Caco-2 (cell line): ENCODE data around the gene RAPGEF5. TPM values are rescaled to one million over a fixed set of nuclear protein-coding genes. Genes with fewer than 3 reads are reported as not detected.

ENCODE experiments used
- BruUV-seq: library from RNA; stranded (reverse); fragments of 400-500 nt; replicated peaks from 2 replicates; lab custom pipeline; 2021; lab: Mats Ljungman, UMichigan
- CTCF ChIA-PET: fragments of 300-600 bp; sonication (Branson Sonifier 250); formaldehyde crosslinking; loops from one replicate; lab custom pipeline; 2022; ENCODE audit warnings: antibody characterized with exemption; lab: Charles Lee
- POLR2A ChIA-PET: fragments of 300-600 bp; sonication (Branson Sonifier 250); formaldehyde crosslinking; loops from one replicate; lab custom pipeline; 2022; ENCODE audit warnings: antibody characterized with exemption; lab: Charles Lee
- DNase-seq, 2 experiments: peaks; one replicate each; pipeline versions ENCODE4 v3.0.0 to v3.0.0-alpha.2; 2020 to 2022
- H3K27me3 ChIP-seq: replicated peaks from 2 replicates; pipeline ENCODE4 v1.6.0; 2011; ENCODE audit warnings: low read length; ENCODE audit not compliant: control insufficient read depth, insufficient read depth
- H3K36me3 ChIP-seq: 2 replicates; pipeline ENCODE4 v1.5.1; 2011; ENCODE audit warnings: low read length; ENCODE audit not compliant: control insufficient read depth, insufficient read depth
- H3K4me1 ChIP-seq: fragments of 250-450 bp; sonication (Bioruptor Pico); 2 replicates; pipeline ENCODE4 v1.5.1; 2020; ENCODE audit warnings: mild to moderate bottlenecking
- H3K4me3 ChIP-seq: 2 replicates; pipeline ENCODE4 v1.5.1; 2011; ENCODE audit warnings: low read depth, mild to moderate bottlenecking, control low read depth, low read length
- H3K9me3 ChIP-seq: fragments of 250-450 bp; sonication (Bioruptor Pico); 2 replicates; pipeline ENCODE4 v1.5.1; 2020; ENCODE audit warnings: mild to moderate bottlenecking, moderate library complexity
- H3K27ac Mint-ChIP-seq: one replicate; pipeline ENCODE4 v1.8.0; 2022; ENCODE audit warnings: mixed read lengths; ENCODE audit not compliant: unreplicated experiment
- H3K27me3 Mint-ChIP-seq: one replicate; pipeline ENCODE4 v1.8.0; 2022; ENCODE audit warnings: mixed read lengths; ENCODE audit not compliant: insufficient read depth, unreplicated experiment
- H3K36me3 Mint-ChIP-seq: one replicate; pipeline ENCODE4 v1.8.0; 2022; ENCODE audit warnings: mild to moderate bottlenecking, mixed read lengths; ENCODE audit not compliant: insufficient read depth, unreplicated experiment
- H3K4me1 Mint-ChIP-seq: one replicate; pipeline ENCODE4 v1.8.0; 2022; ENCODE audit warnings: low read depth, mixed read lengths; ENCODE audit not compliant: unreplicated experiment
- H3K4me3 Mint-ChIP-seq: one replicate; pipeline ENCODE4 v1.8.0; 2022; ENCODE audit warnings: mild to moderate bottlenecking, moderate library complexity, mixed read lengths; ENCODE audit not compliant: unreplicated experiment
- H3K9me3 Mint-ChIP-seq: one replicate; pipeline ENCODE4 v1.8.0; 2022; ENCODE audit warnings: mixed read lengths; ENCODE audit not compliant: unreplicated experiment
- CTCF ChIP-seq, 2 experiments: fragments of 200-600 bp in 1 of 2; IDR thresholded peaks; 1 replicate in 1 of 2; 2 replicates in 1 of 2; pipeline versions ENCODE4 v1.5.1 to v1.8.0; 2011 to 2022; ENCODE audit warnings: antibody characterized with exemption in 1 of 2, control low read depth in 1 of 2, inconsistent platforms in 1 of 2, low read depth in 1 of 2, low read length in 1 of 2, mild to moderate bottlenecking in 1 of 2, moderate library complexity in 1 of 2; ENCODE audit not compliant: insufficient read depth in 1 of 2, severe bottlenecking in 1 of 2, unreplicated experiment in 1 of 2
- intact Hi-C: fragments of 100-400 bp; cut with micrococcal nuclease; formaldehyde crosslinking; loops from one replicate; pipeline ENCODE4 v1.10.0; 2022; ENCODE audit not compliant: unreplicated experiment
- total RNA-seq: library from RNA; stranded (reverse); gene quantifications from 2 replicates; pipeline ENCODE4 v1.2.3, GENCODE V29; 2022

RAPGEF5 gene
- total RNA-seq, 1 experiment from 2014 or later = 16.9 TPM

- Mint-ChIP-seq H3K36me3 (no peaks in the 10 kb centered on the region), H3K27me3 (no peaks in the 10 kb centered on the region), H3K4me3 (peak overlapping the region; percentile 30), H3K9me3 (no peaks in the 10 kb centered on the region), H3K4me1 (peaks cover 31% of the 10 kb centered on the region), H3K27ac (peak overlapping the region; percentile 40)
- Histone ChIP-seq H3K4me1 (peaks cover 49% of the 10 kb centered on the region), H3K9me3 (no peaks in the 10 kb centered on the region), H3K27me3 (no peaks in the 10 kb centered on the region), H3K4me3 (no peak overlapping the region), H3K36me3 (no peaks in the 10 kb centered on the region)
- no peak for TF ChIP-seq CTCF (IDR thresholded peaks at IDR 0.05; ENCODE audit: insufficient read depth in 1 of 2, low read depth in 1 of 2, low read length in 1 of 2, severe bottlenecking in 1 of 2, unreplicated experiment in 1 of 2)
- POLR2A ChIA-PET = interaction anchor here (0.6 kb wide), 1 partner anchor 1552 kb away, joined by 4 read pairs; no protein-coding TSS in a partner anchor
- peak in 1 of 2 experiments; percentile 42 for DNase-seq
- BruUV-seq = no TSS peak
- intact Hi-C loops = loop anchor here (1.0 kb wide), 1 partner anchor 13 kb away; no protein-coding TSS in a partner anchor
- CTCF ChIA-PET = no interaction called here
Observed at GRCh38 chr7:22346383-22347107, 10.4 kb downstream of the RAPGEF5 start.

- Histone ChIP-seq H3K36me3 (no peaks in the 10 kb centered on the region), H3K4me3 (no peak overlapping the region), H3K9me3 (no peaks in the 10 kb centered on the region), H3K4me1 (peaks cover 33% of the 10 kb centered on the region), H3K27me3 (no peaks in the 10 kb centered on the region)
- Mint-ChIP-seq H3K27ac (no peak overlapping the region), H3K9me3 (no peaks in the 10 kb centered on the region), H3K4me3 (no peak overlapping the region), H3K4me1 (peaks cover 23% of the 10 kb centered on the region), H3K36me3 (no peaks in the 10 kb centered on the region), H3K27me3 (no peaks in the 10 kb centered on the region)
- no TSS peak for BruUV-seq
- ChIA-PET CTCF (no interaction called here), POLR2A (no interaction called here)
- DNase-seq = no peak
- intact Hi-C loops = no loop called here
- no peak for TF ChIP-seq CTCF (IDR thresholded peaks at IDR 0.05; ENCODE audit: insufficient read depth in 1 of 2, low read depth in 1 of 2, low read length in 1 of 2, severe bottlenecking in 1 of 2, unreplicated experiment in 1 of 2)
Observed at GRCh38 chr7:22344655-22345054, 12.3 kb downstream of the RAPGEF5 start.

GRCh38 chr7:22343612-22344011, 13.3 kb downstream of the RAPGEF5 start:
- TF ChIP-seq CTCF (IDR thresholded peaks at IDR 0.05; ENCODE audit: insufficient read depth in 1 of 2, low read depth in 1 of 2, low read length in 1 of 2, severe bottlenecking in 1 of 2, unreplicated experiment in 1 of 2) = no peak
- BruUV-seq = no TSS peak

More at GRCh38 chr7:22343612-22344011, 13.3 kb downstream of the RAPGEF5 start:
- intact Hi-C loops = no loop called here
- no peaks in the 10 kb centered on the region for H3K9me3 ChIP-seq
- no peaks in the 10 kb centered on the region for H3K9me3 Mint-ChIP-seq
- peaks cover 34% of the 10 kb centered on the region for H3K4me1 ChIP-seq
- H3K4me3 ChIP-seq = no peak overlapping the region
- H3K4me3 Mint-ChIP-seq = no peak overlapping the region
- POLR2A ChIA-PET = no interaction called here
- peaks cover 32% of the 10 kb centered on the region for H3K4me1 Mint-ChIP-seq
- H3K36me3 ChIP-seq = no peaks in the 10 kb centered on the region
- H3K27me3 ChIP-seq = no peaks in the 10 kb centered on the region
- no peaks in the 10 kb centered on the region for H3K36me3 Mint-ChIP-seq
- CTCF ChIA-PET = no interaction called here
- no peaks in the 10 kb centered on the region for H3K27me3 Mint-ChIP-seq
- no peak overlapping the region for H3K27ac Mint-ChIP-seq
- DNase-seq = no peak
